Peyer's patch (tissue), 4 donors: ENCODE results near the gene KCNQ1.

Source experiments
- POLR2A ChIP-seq, 2 donors: fragments of 450-650 bp; IDR thresholded peaks; one replicate each; pipeline ENCODE4 v1.5.1; 2017; ENCODE audit warnings: antibody characterized with exemption in 2 of 2, mild to moderate bottlenecking in 2 of 2, moderate library complexity in 2 of 2
- TF ChIP-seq, protein P1 (sequence below), 6 experiments: fragments of 450-650 bp in 4 of 6; fragments of 200-600 bp in 2 of 6; sonication (generic) in 1 of 6; IDR thresholded peaks; one replicate each; pipeline ENCODE4 v1.5.1; 2017 to 2019; ENCODE audit warnings: antibody characterized with exemption in 6 of 6, mild to moderate bottlenecking in 3 of 6, moderate library complexity in 1 of 6

DNA sequence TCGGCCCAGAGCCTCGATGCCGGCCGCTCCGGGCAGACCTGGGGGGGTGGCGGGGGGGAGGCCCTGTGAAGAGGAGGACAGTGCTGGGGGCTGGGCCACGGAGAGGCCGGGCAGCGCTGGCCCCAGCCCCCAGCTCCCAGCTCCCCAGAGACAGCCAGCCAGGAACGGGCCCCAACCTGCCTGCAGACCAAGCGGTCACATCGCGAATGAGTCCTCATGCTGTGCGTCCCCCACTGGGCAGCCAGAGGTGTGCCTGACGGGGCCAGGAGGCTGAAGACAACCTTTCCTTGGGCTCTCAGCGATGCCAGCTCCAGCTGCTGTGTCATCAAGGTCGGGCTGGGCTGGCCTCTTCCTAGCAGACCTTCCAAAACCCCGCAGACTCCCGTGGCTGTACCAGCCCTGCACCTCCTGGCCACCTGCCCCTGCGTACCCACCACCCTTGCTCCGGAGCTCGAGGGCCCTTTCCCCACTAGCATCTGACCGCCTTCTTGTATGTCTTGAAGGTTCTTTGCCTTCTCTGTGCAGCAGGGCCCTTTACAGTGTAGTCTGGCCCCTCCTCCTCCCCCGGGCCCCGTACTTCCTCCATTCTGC, 352.4 kb downstream of the KCNQ1 start:
- TF ChIP-seq, protein P1, sequence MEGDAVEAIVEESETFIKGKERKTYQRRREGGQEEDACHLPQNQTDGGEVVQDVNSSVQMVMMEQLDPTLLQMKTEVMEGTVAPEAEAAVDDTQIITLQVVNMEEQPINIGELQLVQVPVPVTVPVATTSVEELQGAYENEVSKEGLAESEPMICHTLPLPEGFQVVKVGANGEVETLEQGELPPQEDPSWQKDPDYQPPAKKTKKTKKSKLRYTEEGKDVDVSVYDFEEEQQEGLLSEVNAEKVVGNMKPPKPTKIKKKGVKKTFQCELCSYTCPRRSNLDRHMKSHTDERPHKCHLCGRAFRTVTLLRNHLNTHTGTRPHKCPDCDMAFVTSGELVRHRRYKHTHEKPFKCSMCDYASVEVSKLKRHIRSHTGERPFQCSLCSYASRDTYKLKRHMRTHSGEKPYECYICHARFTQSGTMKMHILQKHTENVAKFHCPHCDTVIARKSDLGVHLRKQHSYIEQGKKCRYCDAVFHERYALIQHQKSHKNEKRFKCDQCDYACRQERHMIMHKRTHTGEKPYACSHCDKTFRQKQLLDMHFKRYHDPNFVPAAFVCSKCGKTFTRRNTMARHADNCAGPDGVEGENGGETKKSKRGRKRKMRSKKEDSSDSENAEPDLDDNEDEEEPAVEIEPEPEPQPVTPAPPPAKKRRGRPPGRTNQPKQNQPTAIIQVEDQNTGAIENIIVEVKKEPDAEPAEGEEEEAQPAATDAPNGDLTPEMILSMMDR (IDR thresholded peaks at IDR 0.05): no peak
- TF ChIP-seq POLR2A (IDR thresholded peaks at IDR 0.05): no peak
